GM12875 (cell line): Measurements from ENCODE around the gene RDH5.

Experiments used
- H3K4me3 ChIP-seq: one replicate; pipeline ENCODE4 v1.5.1; 2011; ENCODE audit warnings: low read depth, low read length, control low read depth
- CTCF ChIP-seq: IDR thresholded peaks from 2 replicates; pipeline ENCODE4 v1.5.1; 2011; ENCODE audit warnings: low read depth, mild to moderate bottlenecking, control low read depth, inconsistent platforms, low read length, moderate library complexity, borderline replicate concordance; ENCODE audit not compliant: insufficient read depth

Gene RDH5

GRCh38 chr12:55681142-55682077 lies 38.8 kb upstream of the RDH5 start:
- H3K4me3 ChIP-seq, result no peak overlapping the region
- TF ChIP-seq CTCF, result 0 out of 2 replicates have a peak, but pooled peaks have one; percentile 24

- no peak overlapping the region for H3K4me3 ChIP-seq
- no peak for TF ChIP-seq CTCF
Observed at GRCh38 chr12:55682087-55682796, 38.0 kb upstream of the RDH5 start.

GRCh38 chr12:55683676-55684075 lies 36.5 kb upstream of the RDH5 start:
- TF ChIP-seq CTCF, result no peak
- no peak overlapping the region for H3K4me3 ChIP-seq

- no peak overlapping the region for H3K4me3 ChIP-seq
- no peak for TF ChIP-seq CTCF
Observed at GRCh38 chr12:55684761-55685370, 35.3 kb upstream of the RDH5 start.

GRCh38 chr12:55685671-55686070 lies 34.5 kb upstream of the RDH5 start:
- TF ChIP-seq CTCF, result no peak
- H3K4me3 ChIP-seq, result no peak overlapping the region

- TF ChIP-seq CTCF, result no peak
- no peak overlapping the region for H3K4me3 ChIP-seq
Observed at GRCh38 chr12:55686366-55687010, 33.7 kb upstream of the RDH5 start.
